GM12878 (cell line): ENCODE data around the gene SRC. TPM values are rescaled to one million over a fixed set of nuclear protein-coding genes. Genes with fewer than 3 reads are reported as not detected.

Experiments
- PML ChIP-seq: IDR thresholded peaks from 2 replicates; pipeline ENCODE4 v1.6.1; 2012; ENCODE audit warnings: low read length, inconsistent platforms
- YY1 ChIP-seq: IDR thresholded peaks from 2 replicates; pipeline ENCODE4 v1.6.1; 2011; ENCODE audit warnings: low read depth, mild to moderate bottlenecking, low read length
- polyA plus RNA-seq, 11 experiments: library from polyadenylated mRNA; depleted of rRNA in 4 of 11; unstranded in 6 of 11; stranded (reverse) in 5 of 11; fragments of >200 nt; fragmentation: Nextera tagmentation in 4 of 11; fragmentation: Illumina TruSeq in 1 of 11; extraction: Ambion mirVana in 4 of 11; extraction: Trizol in 1 of 11; gene quantifications; 1 replicate in 1 of 11; 2 replicates in 10 of 11; pipeline versions ENCODE4 v1.2.1 to v1.2.3, GENCODE V29; 2011 to 2016; ENCODE audit warnings: inconsistent platforms in 2 of 11, missing spikeins in 2 of 11, low read depth in 1 of 11
- total RNA-seq, 4 experiments: library from RNA; depleted of rRNA in 3 of 4; stranded (reverse); fragments of >200 nt in 3 of 4; fragmentation: Illumina TruSeq in 1 of 4; extraction: Trizol in 1 of 4; gene quantifications; 2 replicates each; pipeline versions ENCODE4 v1.2.1 to v1.2.3, GENCODE V29; 2013 to 2021
- TF ChIP-seq, protein P1 (sequence below): IDR thresholded peaks from 2 replicates; pipeline ENCODE4 v1.6.1; 2012; ENCODE audit warnings: low read depth, low read length, improper control_type of control experiment
- TF ChIP-seq, protein P2 (sequence below): fragments of 450-650 bp; IDR thresholded peaks from 2 replicates; pipeline ENCODE4 v1.6.1; 2018; ENCODE audit warnings: mild to moderate bottlenecking, low read depth, moderate library complexity; ENCODE audit not compliant: partially characterized antibody
- TF ChIP-seq, protein P3 (sequence below): fragments of 450-650 bp; IDR thresholded peaks from 2 replicates; pipeline ENCODE4 v1.6.1; 2018; ENCODE audit warnings: borderline replicate concordance, mild to moderate bottlenecking; ENCODE audit not compliant: partially characterized antibody

SRC gene
- total and polyA plus RNA-seq, 10 of the 15 experiments (the other 5 are each of a cell fraction or from before 2014, with no cell fraction given): 0.60 to 71.3 (median 27.2) TPM

DNA sequence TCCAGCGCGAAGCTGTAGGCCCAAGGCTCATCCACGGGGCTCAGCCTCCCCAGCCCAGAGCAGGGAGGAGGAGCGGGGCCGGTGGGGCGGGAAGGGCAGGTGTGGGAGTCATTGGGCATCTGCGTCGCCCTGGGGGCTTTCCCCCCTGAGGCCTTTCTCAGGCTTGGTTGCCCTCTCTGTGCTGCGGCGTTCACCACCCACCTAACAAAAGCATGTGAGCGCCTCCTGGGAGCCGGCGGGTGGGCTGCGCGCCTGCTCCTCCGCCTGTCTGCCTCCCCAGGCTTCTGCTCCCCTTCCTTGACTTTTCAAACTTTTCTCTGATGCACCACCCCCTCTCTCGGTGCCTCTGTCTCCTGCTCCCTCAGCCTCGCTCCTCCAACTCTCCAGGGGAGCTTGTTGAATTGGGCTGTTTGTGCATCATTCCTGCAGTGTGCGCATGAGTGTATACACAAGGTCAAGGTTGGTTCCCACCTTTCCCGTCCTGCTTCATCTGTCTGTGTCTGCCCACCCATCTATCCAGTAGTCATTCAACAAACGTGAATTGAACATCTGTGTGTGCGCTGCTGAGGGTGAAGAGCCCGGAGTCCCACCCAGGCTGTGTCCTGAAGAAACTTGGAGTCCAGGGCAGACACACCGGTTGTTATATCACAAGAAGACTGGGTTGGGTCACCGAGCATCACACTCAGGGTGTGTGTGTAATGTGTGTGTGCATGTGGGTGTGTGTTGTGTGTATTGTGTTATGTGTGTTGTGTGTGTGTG lies 92.7 kb downstream of the SRC start (continued):
- TF ChIP-seq, protein P1, sequence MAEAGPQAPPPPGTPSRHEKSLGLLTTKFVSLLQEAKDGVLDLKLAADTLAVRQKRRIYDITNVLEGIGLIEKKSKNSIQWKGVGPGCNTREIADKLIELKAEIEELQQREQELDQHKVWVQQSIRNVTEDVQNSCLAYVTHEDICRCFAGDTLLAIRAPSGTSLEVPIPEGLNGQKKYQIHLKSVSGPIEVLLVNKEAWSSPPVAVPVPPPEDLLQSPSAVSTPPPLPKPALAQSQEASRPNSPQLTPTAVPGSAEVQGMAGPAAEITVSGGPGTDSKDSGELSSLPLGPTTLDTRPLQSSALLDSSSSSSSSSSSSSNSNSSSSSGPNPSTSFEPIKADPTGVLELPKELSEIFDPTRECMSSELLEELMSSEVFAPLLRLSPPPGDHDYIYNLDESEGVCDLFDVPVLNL: no peak
- TF ChIP-seq, protein P2, sequence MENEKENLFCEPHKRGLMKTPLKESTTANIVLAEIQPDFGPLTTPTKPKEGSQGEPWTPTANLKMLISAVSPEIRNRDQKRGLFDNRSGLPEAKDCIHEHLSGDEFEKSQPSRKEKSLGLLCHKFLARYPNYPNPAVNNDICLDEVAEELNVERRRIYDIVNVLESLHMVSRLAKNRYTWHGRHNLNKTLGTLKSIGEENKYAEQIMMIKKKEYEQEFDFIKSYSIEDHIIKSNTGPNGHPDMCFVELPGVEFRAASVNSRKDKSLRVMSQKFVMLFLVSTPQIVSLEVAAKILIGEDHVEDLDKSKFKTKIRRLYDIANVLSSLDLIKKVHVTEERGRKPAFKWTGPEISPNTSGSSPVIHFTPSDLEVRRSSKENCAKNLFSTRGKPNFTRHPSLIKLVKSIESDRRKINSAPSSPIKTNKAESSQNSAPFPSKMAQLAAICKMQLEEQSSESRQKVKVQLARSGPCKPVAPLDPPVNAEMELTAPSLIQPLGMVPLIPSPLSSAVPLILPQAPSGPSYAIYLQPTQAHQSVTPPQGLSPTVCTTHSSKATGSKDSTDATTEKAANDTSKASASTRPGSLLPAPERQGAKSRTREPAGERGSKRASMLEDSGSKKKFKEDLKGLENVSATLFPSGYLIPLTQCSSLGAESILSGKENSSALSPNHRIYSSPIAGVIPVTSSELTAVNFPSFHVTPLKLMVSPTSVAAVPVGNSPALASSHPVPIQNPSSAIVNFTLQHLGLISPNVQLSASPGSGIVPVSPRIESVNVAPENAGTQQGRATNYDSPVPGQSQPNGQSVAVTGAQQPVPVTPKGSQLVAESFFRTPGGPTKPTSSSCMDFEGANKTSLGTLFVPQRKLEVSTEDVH: no peak
- TF ChIP-seq, protein P3, sequence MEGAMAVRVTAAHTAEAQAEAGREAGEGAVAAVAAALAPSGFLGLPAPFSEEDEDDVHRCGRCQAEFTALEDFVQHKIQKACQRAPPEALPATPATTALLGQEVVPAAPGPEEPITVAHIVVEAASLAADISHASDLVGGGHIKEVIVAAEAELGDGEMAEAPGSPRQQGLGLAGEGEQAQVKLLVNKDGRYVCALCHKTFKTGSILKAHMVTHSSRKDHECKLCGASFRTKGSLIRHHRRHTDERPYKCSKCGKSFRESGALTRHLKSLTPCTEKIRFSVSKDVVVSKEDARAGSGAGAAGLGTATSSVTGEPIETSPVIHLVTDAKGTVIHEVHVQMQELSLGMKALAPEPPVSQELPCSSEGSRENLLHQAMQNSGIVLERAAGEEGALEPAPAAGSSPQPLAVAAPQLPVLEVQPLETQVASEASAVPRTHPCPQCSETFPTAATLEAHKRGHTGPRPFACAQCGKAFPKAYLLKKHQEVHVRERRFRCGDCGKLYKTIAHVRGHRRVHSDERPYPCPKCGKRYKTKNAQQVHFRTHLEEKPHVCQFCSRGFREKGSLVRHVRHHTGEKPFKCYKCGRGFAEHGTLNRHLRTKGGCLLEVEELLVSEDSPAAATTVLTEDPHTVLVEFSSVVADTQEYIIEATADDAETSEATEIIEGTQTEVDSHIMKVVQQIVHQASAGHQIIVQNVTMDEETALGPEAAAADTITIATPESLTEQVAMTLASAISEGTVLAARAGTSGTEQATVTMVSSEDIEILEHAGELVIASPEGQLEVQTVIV: no peak
- no peak for TF ChIP-seq PML
- no peak for TF ChIP-seq YY1
